Vagina (tissue), 2 donors: ENCODE data around the gene CCDC138. TPM values are rescaled to one million over a fixed set of nuclear protein-coding genes. Genes with fewer than 3 reads are reported as not detected.
"Not testable (repeated sequence)": the region's sequence is repeated elsewhere in the genome, so short reads cannot be mapped to it uniquely, and the experiment has no call there.

Experiments used
- DNase-seq, 2 donors: peaks; one replicate each; pipeline ENCODE4 v3.0.0-alpha.2; 2017; ENCODE audit errors: extremely low spot score in 2 of 2
- H3K27ac ChIP-seq: fragments of 200-600 bp; sonication (generic); one replicate; pipeline ENCODE4 v1.5.1; 2019
- H3K27me3 ChIP-seq: fragments of 200-600 bp; sonication (generic); one replicate; pipeline ENCODE4 v1.5.1; 2019
- H3K36me3 ChIP-seq, 2 donors: fragments of 200-600 bp; sonication (generic); one replicate each; pipeline ENCODE4 v1.5.1; 2017 to 2019
- H3K4me1 ChIP-seq: fragments of 200-600 bp; sonication (generic); one replicate; pipeline ENCODE4 v1.5.1; 2019
- H3K4me3 ChIP-seq, 2 donors: fragments of 200-600 bp; sonication (generic); 1 replicate in 1 of 2; 2 replicates in 1 of 2; pipeline ENCODE4 v1.5.1; 2016 to 2019
- H3K9me3 ChIP-seq: fragments of 200-600 bp; sonication (generic); one replicate; pipeline ENCODE4 v1.5.1; 2019
- CTCF ChIP-seq, 3 experiments: fragments of 450-650 bp in 2 of 3; fragments of 200-600 bp in 1 of 3; sonication (generic) in 1 of 3; IDR thresholded peaks; one replicate each; pipeline ENCODE4 v1.5.1; 2017 to 2019; ENCODE audit warnings: antibody characterized with exemption in 3 of 3, mild to moderate bottlenecking in 2 of 3, moderate library complexity in 2 of 3
- POLR2A ChIP-seq, 2 donors: fragments of 450-650 bp; IDR thresholded peaks; one replicate each; pipeline ENCODE4 v1.6.1; 2017; ENCODE audit warnings: antibody characterized with exemption in 2 of 2, mild to moderate bottlenecking in 2 of 2, moderate library complexity in 2 of 2
- POLR2AphosphoS5 ChIP-seq, 2 donors: sonication (generic); formaldehyde crosslinking; IDR thresholded peaks; one replicate each; pipeline ENCODE4 v1.9.0; 2017; ENCODE audit warnings: antibody characterized with exemption in 2 of 2, mild to moderate bottlenecking in 2 of 2, low read depth in 1 of 2; ENCODE audit not compliant: insufficient read depth in 1 of 2
- intact Hi-C: fragments of 100-400 bp; cut with DNase I; formaldehyde crosslinking; loops from one replicate; pipeline ENCODE4 v1.15.1; 2023
- total RNA-seq: library from RNA; depleted of rRNA; stranded (reverse); fragments of >200 nt; gene quantifications from one replicate; pipeline ENCODE4 v1.2.3, GENCODE V29; 2016

The CCDC138 gene
- 4.9 TPM for total RNA-seq

GRCh38 chr2:108786354-108787215 is at the start of gene CCDC138:
CCDC138 (plus strand) TSS chr2:108786771; CDS start chr2:108786823, 52 bp downstream.
- peak; percentile 15 to 70 for TF ChIP-seq POLR2AphosphoS5 (IDR thresholded peaks at IDR 0.05; ENCODE audit: insufficient read depth in 1 of 2, low read depth in 1 of 2)
- no peak for TF ChIP-seq POLR2A (IDR thresholded peaks at IDR 0.05)
- peak in 1 of 3 experiments; percentile 9 for TF ChIP-seq CTCF (IDR thresholded peaks at IDR 0.05)
- Histone ChIP-seq H3K27ac (peak within 1 kb of the TSS; percentile 87), H3K27me3 (no peaks in the 10 kb centered on the region), H3K36me3 (peaks cover 0 to 18% of the 10 kb centered on the region in 2 donors), H3K9me3 (no peaks in the 10 kb centered on the region), H3K4me3 (peak within 1 kb of the TSS; percentile 63 to 68), H3K4me1 (peaks cover 8% of the 10 kb centered on the region)
- intact Hi-C loops, result no loop called here
- DNase-seq, result peak in 1 of 2 donors; percentile 88

- intact Hi-C loops, DNase-seq, H3K4me3 ChIP-seq, H3K9me3 ChIP-seq, H3K27me3 ChIP-seq, H3K27ac ChIP-seq, H3K4me1 ChIP-seq: not testable (repeated sequence)
- H3K36me3 ChIP-seq, result peaks cover 0 to 15% of the 10 kb centered on the region in 2 donors
Observed at GRCh38 chr2:108757973-108758372, 28.6 kb upstream of the CCDC138 start.

- H3K9me3 ChIP-seq, H3K4me3 ChIP-seq, DNase-seq, H3K27me3 ChIP-seq, H3K4me1 ChIP-seq, H3K27ac ChIP-seq, intact Hi-C loops: not testable (repeated sequence)
- peaks cover 0 to 25% of the 10 kb centered on the region in 2 donors for H3K36me3 ChIP-seq
Observed at GRCh38 chr2:108762618-108763017, 24.0 kb upstream of the CCDC138 start.

- DNase-seq, H3K27ac ChIP-seq, H3K4me1 ChIP-seq, H3K4me3 ChIP-seq, H3K9me3 ChIP-seq, H3K27me3 ChIP-seq, intact Hi-C loops: not testable (repeated sequence)
- H3K36me3 ChIP-seq, result peaks cover 0 to 25% of the 10 kb centered on the region in 2 donors
Observed at GRCh38 chr2:108766671-108767070, 19.9 kb upstream of the CCDC138 start.

GRCh38 chr2:108767859-108768258 is 18.7 kb upstream of the CCDC138 start:
- H3K27me3 ChIP-seq, H3K4me3 ChIP-seq, H3K27ac ChIP-seq, H3K4me1 ChIP-seq, DNase-seq, H3K9me3 ChIP-seq, intact Hi-C loops: not testable (repeated sequence)
- H3K36me3 ChIP-seq, result peaks cover 0 to 35% of the 10 kb centered on the region in 2 donors

GRCh38 chr2:108776475-108776874 is 10.1 kb upstream of the CCDC138 start:
- H3K27ac ChIP-seq, result no peak overlapping the region
- H3K4me3 ChIP-seq, result no peak overlapping the region
- intact Hi-C loops, result no loop called here
- no peak for DNase-seq
- H3K9me3 ChIP-seq, result no peaks in the 10 kb centered on the region
- no peaks in the 10 kb centered on the region for H3K4me1 ChIP-seq
- no peak for TF ChIP-seq CTCF (IDR thresholded peaks at IDR 0.05)
- no peak for TF ChIP-seq POLR2A (IDR thresholded peaks at IDR 0.05)
- TF ChIP-seq POLR2AphosphoS5 (IDR thresholded peaks at IDR 0.05; ENCODE audit: insufficient read depth in 1 of 2, low read depth in 1 of 2), result no peak
- no peaks in the 10 kb centered on the region for H3K27me3 ChIP-seq
- H3K36me3 ChIP-seq, result peaks cover 0 to 36% of the 10 kb centered on the region in 2 donors

GRCh38 chr2:108778857-108779256 is 7.7 kb upstream of the CCDC138 start:
- no peaks in the 10 kb centered on the region for H3K27me3 ChIP-seq
- no peaks in the 10 kb centered on the region for H3K4me1 ChIP-seq
- no peak for DNase-seq
- no peak overlapping the region for H3K27ac ChIP-seq
- TF ChIP-seq POLR2A (IDR thresholded peaks at IDR 0.05) (no peak), POLR2AphosphoS5 (IDR thresholded peaks at IDR 0.05; ENCODE audit: insufficient read depth in 1 of 2, low read depth in 1 of 2) (no peak), CTCF (IDR thresholded peaks at IDR 0.05) (no peak)
- no peak overlapping the region for H3K4me3 ChIP-seq
- H3K36me3 ChIP-seq, result peaks cover 0 to 30% of the 10 kb centered on the region in 2 donors
- no peaks in the 10 kb centered on the region for H3K9me3 ChIP-seq
- intact Hi-C loops, result no loop called here
